PC-9 (cell line): ENCODE results near the gene SH3RF3.

Source experiments
- CTCF ChIP-seq: fragments of 200-600 bp; sonication (generic); conservative IDR thresholded peaks from 2 replicates; pipeline ENCODE4 v1.6.1; 2017; ENCODE audit warnings: mixed run types, antibody characterized with exemption, mild to moderate bottlenecking, moderate library complexity
- EZH2 ChIP-seq: fragments of 200-600 bp; sonication (generic); IDR thresholded peaks from 2 replicates; pipeline ENCODE4 v1.8.0; 2017; ENCODE audit warnings: antibody characterized with exemption, low read depth

GRCh38 chr2:109454765-109455394, 325.9 kb downstream of the SH3RF3 start:
- no peak for TF ChIP-seq CTCF
- TF ChIP-seq EZH2, result no peak
